Tibial nerve (tissue), 4 donors: Measurements from ENCODE around the gene CTNNA3.

ENCODE experiments used
- EP300 ChIP-seq, 2 donors: sonication (generic); formaldehyde crosslinking; IDR thresholded peaks; one replicate each; pipeline ENCODE4 v1.6.1; 2017; ENCODE audit warnings: antibody characterized with exemption in 2 of 2, mild to moderate bottlenecking in 1 of 2
- POLR2A ChIP-seq, 2 donors: fragments of 450-650 bp; IDR thresholded peaks; one replicate each; pipeline ENCODE4 v1.6.1; 2017; ENCODE audit warnings: antibody characterized with exemption in 2 of 2, mild to moderate bottlenecking in 2 of 2, moderate library complexity in 2 of 2
- TF ChIP-seq, protein P1 (sequence below), 5 experiments: fragments of 200-600 bp in 3 of 5; fragments of 450-650 bp in 2 of 5; sonication (generic) in 3 of 5; IDR thresholded peaks; one replicate each; pipeline ENCODE4 v1.5.1; 2016 to 2019; ENCODE audit warnings: antibody characterized with exemption in 5 of 5, mild to moderate bottlenecking in 3 of 5, moderate library complexity in 2 of 5

DNA sequence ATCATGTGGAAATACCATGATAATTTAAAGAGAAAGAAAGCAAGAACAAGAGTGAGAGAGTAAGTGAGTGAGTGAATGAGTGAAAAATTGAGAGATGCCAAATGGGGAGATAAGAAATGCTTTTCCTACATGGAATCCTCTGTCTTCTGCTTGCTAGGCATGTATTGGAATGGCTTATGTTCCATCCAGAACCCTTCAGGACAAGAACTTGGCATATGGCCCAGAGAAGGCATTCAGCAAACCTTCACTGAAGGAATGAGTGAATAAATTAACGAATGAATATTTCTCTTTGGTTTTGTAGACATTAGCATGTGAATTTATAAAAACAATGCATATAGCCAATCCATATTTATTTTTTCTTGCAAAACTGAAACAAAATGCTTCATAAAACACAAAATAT lies 608.0 kb downstream of the CTNNA3 start:
- TF ChIP-seq, protein P1, sequence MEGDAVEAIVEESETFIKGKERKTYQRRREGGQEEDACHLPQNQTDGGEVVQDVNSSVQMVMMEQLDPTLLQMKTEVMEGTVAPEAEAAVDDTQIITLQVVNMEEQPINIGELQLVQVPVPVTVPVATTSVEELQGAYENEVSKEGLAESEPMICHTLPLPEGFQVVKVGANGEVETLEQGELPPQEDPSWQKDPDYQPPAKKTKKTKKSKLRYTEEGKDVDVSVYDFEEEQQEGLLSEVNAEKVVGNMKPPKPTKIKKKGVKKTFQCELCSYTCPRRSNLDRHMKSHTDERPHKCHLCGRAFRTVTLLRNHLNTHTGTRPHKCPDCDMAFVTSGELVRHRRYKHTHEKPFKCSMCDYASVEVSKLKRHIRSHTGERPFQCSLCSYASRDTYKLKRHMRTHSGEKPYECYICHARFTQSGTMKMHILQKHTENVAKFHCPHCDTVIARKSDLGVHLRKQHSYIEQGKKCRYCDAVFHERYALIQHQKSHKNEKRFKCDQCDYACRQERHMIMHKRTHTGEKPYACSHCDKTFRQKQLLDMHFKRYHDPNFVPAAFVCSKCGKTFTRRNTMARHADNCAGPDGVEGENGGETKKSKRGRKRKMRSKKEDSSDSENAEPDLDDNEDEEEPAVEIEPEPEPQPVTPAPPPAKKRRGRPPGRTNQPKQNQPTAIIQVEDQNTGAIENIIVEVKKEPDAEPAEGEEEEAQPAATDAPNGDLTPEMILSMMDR (IDR thresholded peaks at IDR 0.05), result no peak
- no peak for TF ChIP-seq EP300 (IDR thresholded peaks at IDR 0.05)
- TF ChIP-seq POLR2A (IDR thresholded peaks at IDR 0.05), result no peak
